PFSK-1 (cell line): Measurements from ENCODE around the gene GABPB2.

ENCODE experiments used
- FOXP2 ChIP-seq: optimal IDR thresholded peaks from 2 replicates; pipeline ENCODE3; 2011; ENCODE audit warnings: borderline replicate concordance, control low read depth, inconsistent platforms; ENCODE audit not compliant: insufficient read depth; ENCODE audit errors: extremely low read length, extremely low read depth
- POLR2AphosphoS5 ChIP-seq: IDR thresholded peaks from 2 replicates; pipeline ENCODE4 v1.6.1; 2012; ENCODE audit warnings: low read depth, mild to moderate bottlenecking, control low read depth, low read length, moderate library complexity
- REST ChIP-seq, 2 experiments: IDR thresholded peaks; 2 replicates each; pipeline versions ENCODE4 v1.6.1 to v1.8.0; 2011 to 2012; ENCODE audit warnings: low read depth in 2 of 2, low read length in 2 of 2, control low read depth in 1 of 2, inconsistent platforms in 1 of 2, mild to moderate bottlenecking in 1 of 2, moderate library complexity in 1 of 2; ENCODE audit not compliant: insufficient read depth in 1 of 2
- SIN3A ChIP-seq: IDR thresholded peaks from 2 replicates; pipeline ENCODE4 v1.6.1; 2012; ENCODE audit warnings: mild to moderate bottlenecking, low read length, moderate library complexity, borderline replicate concordance; ENCODE audit not compliant: insufficient read depth
- TAF1 ChIP-seq: IDR thresholded peaks from 2 replicates; pipeline ENCODE4 v1.6.1; 2012; ENCODE audit warnings: low read length, control low read depth, borderline replicate concordance; ENCODE audit not compliant: insufficient read depth

GABPB2 gene

GRCh38 chr1:151165281-151165737, 94.7 kb downstream of the GABPB2 start:
- no peak for TF ChIP-seq POLR2AphosphoS5
- TF ChIP-seq SIN3A, result no peak
- no peak for TF ChIP-seq REST (IDR thresholded peaks at IDR 0.05; ENCODE audit: insufficient read depth in 1 of 2, low read depth in 2 of 2, low read length in 2 of 2)
- no peak for TF ChIP-seq TAF1

DNA sequence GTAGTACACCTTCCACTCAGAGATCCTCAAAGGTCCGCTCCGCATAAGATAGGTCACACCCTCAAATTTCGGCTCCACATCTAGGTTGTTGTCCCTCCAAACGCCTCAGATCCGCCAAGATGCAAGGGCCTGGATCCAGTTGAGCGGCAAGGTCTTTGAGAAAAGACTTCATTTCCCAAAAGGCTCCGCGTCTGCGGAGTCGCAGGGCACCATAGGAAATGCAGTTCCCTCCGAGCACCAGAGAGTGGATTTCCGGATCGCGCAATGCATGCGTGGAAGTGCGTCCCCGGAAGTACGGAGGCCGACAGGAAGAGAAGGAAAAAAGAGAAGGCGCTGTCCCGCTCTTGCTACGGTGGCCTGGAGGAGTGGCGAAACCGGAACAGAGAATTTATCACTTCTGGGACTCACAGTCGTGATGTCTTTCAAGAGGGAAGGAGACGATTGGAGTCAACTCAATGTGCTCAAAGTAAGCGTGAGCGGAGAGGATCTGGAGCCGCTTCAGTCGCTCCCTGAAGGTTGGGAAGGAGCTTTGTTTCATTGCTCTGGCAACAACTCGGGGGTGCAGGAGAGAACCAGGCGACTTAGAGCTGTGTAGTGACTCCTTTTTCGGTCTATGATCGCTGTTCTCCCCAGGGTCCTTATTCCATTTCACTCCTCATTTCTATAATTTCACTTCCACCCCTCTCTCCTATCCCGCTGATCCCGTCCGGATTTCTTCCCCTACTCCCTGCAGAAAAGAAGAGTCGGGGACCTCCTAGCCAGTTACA, 95.4 kb downstream of the GABPB2 start, which contains the start of the genes LYSMD1 and SCNM1:
Gene LYSMD1 (minus strand): TSS at position 165 of the 767 bp plus-strand sequence. CDS start 644 bp downstream, outside the sequence.
Gene SCNM1 (plus strand): TSS at position 407 of the 767 bp plus-strand sequence. CDS start 9 bp downstream, at position 416.
- TF ChIP-seq TAF1, result peak; percentile 79; the same call in 1 of the 2 replicates
- peak; percentile 84; the same call in 1 of the 2 replicates for TF ChIP-seq SIN3A
- TF ChIP-seq FOXP2, result peak; percentile 83
- peak; percentile 65 to 81; a peak in 3 of 4 replicates for TF ChIP-seq REST (IDR thresholded peaks at IDR 0.05; ENCODE audit: insufficient read depth in 1 of 2, low read depth in 2 of 2, low read length in 2 of 2)
- TF ChIP-seq POLR2AphosphoS5, result peak; percentile 91

DNA sequence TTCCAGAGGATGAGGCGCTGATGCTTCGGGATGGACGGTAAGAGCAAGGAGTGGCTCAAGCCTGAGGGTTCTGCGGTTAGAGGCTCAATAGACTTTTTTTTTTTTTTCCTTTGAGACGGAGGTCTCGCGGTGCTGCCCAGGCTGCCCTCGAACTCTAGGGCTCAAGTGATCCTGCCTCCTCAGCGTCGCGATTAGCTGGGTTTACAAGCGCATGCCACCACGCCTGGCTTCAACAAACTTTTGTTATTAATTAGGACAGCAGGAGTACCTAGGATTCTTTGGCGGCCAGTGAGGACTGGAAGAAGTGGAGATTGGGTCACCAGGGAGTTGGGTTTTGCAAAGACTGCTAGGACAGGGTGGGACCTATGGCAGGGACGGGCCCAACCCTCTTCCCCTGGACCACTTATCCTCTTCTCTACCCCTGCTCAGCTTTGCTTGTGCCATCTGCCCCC, 96.0 kb downstream of the GABPB2 start:
- TF ChIP-seq REST (IDR thresholded peaks at IDR 0.05; ENCODE audit: insufficient read depth in 1 of 2, low read depth in 2 of 2, low read length in 2 of 2) (no peak), TAF1 (no peak), POLR2AphosphoS5 (no peak), FOXP2 (no peak), SIN3A (no peak)

DNA sequence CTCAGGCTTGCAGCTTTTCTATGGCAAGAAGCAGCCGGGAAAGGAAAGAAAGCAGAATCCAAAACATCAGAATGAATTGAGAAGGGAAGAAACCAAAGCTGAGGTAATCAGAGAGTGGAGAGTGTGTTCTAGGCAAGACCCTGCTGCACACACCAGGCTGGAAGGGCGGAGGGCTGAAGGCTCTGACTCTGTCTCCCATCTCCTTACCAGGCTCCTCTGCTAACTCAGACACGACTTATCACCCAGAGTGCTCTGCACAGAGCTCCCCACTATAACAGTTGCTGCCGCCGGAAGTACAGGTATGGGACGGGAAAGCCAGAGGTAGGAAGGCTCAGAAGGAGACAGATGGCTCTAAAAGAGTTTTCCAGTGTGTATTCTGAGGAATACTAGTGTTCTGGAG, 96.6 kb downstream of the GABPB2 start:
- TF ChIP-seq POLR2AphosphoS5, result no peak
- no peak for TF ChIP-seq REST (IDR thresholded peaks at IDR 0.05; ENCODE audit: insufficient read depth in 1 of 2, low read depth in 2 of 2, low read length in 2 of 2)
- TF ChIP-seq FOXP2, result no peak
- TF ChIP-seq SIN3A, result no peak
- no peak for TF ChIP-seq TAF1

DNA sequence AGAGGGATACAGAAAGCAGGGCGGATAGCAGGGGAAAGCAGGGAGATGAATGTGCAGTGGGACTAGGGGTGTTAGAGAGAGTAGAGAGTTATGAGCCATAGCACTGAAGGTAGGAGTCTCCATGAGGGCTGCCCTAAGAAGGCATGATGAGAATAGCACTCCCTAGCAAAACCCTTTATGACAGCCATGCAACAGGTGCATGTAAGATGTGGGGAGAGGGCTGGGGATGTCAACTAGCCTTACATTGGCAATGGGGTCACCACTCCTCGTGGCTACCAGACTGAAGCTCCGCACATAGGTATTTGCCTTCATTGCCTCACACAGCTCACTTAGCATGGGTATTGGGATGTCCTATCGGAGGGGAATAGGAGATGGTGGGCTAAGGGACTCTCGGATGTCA, 100.6 kb downstream of the GABPB2 start:
- TF ChIP-seq REST (IDR thresholded peaks at IDR 0.05; ENCODE audit: insufficient read depth in 1 of 2, low read depth in 2 of 2, low read length in 2 of 2) (no peak), POLR2AphosphoS5 (0 out of 2 replicates have a peak, but pooled peaks have one; percentile 30)
